HUDEP-2 (cell line): ENCODE data around the gene BRICD5.
"Not testable (repeated sequence)": the region's sequence is repeated elsewhere in the genome, so short reads cannot be mapped to it uniquely, and the experiment has no call there.

Experiments
- DNase-seq, 76 experiments: peaks; one replicate each; lab custom pipeline; 2025; ENCODE audit not compliant: unreplicated experiment in 76 of 76; lab: John Stamatoyannopoulos, UW

The BRICD5 gene

DNA sequence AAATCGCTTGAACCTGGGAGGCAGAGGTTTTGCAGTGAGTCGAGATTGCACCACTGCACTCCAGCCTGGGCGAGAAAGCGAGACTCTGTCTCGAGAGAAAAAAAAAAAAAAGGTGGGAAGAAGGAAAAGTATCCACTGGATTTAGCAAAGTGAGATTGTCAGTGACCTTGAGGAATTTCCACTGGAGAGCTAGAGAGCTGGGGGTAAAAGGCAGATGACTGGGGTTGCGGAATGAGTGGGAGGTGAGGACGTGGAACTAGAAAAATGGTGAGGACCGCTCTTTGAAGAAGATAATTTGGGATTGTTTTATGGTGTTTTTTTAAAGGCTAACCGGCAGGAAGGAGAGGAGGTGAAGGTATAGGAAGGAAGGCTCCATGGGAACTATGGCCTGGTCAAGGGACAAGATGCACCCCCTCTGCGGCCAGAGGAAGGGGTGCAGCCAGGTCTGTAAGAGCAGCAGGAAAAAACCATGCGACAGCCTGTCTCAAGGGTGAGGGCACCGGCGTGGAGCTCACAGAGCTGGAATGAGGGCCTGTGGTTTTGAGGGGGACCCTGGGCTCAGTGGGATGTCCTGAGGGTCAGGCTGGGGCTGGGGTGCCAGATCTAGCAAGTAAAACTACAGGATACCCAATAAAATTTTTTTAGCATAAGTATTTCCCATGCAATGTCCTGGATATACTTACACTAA lies 6.1 kb downstream of the BRICD5 start:
- DNase-seq, result no peak

DNA sequence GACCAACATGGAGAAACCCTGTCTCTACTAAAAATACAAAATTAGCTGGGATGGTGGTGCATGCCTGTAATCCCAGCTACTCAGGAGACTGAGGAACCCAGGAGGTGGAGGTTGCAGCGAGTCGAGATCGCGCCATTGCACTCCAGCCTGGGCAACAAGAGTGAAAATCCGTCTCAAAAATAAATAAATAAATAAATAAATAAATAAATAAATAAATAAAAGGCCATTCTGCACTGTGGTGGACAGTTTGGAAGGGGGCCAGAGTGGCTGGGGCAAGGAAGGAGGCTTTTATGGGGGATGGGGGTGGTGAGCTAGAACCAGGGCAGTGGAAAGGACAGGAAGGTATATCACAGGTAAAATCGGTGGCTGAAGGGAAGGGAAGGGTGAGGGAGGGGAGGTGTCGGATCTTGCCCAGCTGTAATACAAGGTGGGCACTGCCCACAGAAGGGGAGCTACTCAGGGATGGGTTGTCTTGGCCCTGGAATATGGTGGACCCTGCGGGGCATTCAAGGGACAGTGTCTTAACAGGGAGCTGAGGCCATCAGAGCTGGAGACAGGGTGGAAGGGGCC lies 7.5 kb downstream of the BRICD5 start:
- not testable (repeated sequence) for DNase-seq

DNA sequence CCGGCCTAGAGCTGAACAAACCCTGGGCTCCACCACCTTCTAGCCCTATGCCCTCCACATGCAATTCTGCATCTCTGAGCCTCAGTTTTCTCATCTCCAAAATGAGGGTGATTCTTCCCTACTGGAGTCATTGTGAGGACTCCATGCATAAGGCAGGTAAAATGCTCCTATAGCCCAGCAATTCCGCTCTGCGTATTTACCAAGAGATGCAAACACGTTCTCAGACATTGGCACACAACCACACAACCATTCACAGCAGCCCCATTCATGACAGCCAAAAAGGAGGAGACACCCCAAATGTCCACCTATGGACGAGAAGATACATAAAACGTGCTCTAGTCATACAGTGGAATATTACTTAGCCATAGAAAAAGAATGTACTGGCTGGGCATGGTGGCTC lies 10.3 kb downstream of the BRICD5 start:
- DNase-seq, result no peak

DNA sequence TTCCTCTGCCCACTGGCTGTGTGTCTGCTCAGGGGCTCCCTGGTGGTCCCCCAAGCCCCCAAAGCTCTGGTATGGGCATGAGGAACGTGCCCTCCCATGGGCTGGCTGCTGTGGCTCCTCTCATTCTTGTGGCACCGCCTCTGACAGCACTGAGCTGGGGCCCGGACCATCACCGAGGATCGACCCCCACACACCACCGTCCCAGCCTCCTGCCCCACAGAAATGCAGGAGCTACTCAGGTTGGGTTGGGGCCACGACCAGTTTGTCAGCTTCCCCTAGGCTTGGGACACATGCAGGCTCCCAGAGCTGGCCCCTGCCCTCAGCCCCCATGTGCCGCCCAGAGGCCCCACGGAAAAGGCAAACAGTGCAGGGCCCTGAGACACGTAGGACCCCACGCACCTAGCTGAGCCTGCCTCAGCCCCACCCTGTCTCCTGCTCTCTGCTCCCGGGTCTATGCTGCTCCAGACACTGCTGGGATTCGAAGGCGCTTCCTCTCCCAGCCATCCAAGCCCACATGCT lies 11.0 kb downstream of the BRICD5 start:
- DNase-seq, result no peak

DNA sequence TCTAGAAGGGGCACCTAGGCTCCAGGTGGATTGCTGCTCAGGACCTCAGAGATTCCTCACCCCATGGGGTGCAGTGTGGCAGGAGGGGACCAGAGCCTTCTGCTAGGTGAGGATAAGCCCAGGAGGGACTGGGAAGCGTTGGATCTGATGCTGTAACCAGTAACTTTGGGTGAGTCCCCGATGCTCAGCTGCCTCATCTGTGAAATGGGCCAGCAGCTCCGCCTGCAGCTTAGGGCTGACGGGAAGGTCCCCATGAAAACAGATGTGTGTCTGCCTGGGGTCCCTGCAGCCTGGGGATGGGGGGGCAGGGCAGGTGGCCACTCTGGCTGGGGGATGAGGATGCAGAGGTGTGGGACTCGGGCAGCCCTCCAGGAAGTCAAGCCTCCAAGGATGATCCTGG lies 11.6 kb downstream of the BRICD5 start:
- no peak for DNase-seq

DNA sequence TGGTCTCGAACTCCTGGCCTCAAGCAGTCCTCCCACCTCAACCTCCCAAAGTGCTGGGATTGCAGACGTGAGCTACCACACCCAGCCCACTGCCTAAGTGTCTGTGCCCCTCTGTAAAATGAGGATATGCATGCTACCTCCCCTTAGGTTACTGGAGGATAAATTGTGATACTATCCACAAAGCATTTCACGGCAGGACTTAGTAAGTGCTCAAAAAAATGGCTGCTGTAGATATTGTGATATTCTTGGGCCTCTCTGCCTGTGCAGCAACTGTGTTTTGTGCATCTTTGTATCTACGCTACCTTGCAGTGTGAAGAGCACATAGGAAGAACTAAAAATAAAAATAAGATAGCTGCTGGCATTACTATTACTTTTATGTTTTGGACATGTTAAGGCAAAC lies 12.4 kb downstream of the BRICD5 start:
- DNase-seq, result no peak

DNA sequence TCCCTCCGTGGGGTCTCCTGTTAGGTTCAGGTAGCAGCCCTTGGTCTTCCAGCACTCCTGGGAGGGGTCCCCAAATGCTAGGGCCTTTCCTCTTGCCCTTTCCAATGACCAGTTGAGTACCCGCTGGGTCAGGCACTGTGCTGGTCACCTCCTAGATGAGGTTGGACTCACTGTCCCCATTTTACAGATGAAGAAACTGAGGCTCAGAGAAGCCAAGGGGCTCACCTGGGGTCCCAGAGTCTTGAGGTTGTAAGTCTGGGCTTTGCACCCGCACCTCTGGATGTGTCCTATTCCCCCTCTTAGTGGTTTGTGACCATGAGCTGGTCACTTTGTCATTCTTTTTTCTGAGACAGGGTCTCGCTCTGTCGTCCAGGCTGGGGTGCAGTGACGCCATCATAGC lies 12.9 kb downstream of the BRICD5 start:
- DNase-seq, result no peak

DNA sequence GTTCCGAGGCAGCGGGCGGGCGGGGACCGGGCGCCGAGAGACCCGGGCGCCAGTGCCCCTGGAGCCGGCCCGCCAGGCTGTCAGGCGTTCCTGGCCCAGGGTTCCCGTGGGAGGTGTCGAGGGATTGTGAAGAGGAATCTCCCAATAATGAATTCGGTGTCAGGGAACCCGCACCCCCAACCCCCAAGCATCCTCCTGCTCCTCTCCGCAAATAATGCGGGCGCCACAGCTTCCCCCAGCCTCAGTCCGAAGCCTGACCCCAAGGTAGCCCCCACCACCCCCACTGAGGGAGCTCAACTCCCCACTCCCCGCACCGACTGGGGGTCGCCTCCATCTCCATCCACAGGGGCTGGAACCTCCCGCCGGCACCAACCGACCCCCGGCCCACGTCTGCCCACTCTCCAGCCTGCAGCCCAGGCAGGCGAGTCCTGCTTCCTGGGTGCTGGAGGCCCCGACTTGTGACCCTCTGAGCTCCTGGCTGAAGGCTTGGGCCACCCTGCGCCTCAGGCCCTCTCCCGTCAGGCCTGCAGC lies 13.6 kb downstream of the BRICD5 start:
- no peak for DNase-seq

DNA sequence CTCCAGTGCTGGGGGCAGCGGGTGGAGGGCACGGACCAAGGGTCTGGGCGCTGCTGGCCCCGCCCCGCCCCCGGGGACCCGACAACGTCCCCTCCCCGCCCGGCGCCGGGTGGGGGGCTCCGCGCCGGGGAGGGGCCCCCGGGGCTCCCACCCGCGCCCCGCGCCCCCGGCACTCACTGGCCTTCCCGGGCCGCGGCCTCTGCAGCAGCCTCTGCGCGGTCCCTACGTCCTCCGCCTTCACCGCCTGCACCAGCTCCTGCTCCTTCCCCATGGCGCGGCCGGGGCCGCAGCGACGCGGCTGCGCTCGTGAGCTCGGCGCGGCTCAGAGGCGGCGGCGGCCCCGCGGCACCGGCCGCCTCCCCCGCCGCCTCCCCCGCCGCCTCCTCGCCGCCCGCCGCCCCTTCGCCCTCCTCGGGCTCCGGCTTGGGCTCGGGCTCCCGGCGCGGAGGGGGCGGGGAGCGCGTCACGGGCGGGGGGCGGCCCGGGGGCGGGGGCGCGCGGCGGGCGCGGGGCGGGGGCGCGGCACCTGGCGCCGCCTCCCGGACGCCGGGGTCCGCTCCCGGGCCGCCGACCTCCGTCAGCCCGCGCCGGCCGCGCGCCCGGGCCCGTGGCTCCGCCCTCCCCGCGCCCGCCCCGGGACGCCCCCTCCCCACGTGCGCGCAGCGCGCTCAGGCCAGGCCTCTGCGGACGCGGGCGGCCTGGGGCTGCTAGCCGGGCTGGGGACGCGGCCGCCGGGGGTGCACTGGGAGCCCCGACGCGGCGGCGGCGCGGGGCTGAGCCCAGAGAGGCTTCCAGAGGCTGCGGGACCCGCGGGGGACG lies 14.3 kb downstream of the BRICD5 start, which contains the start of gene CASKIN1:
TSS of gene CASKIN1 (minus strand) at position 444 of the 819 bp plus-strand sequence. CDS start at position 271, 173 bp downstream.
- DNase-seq, result no peak

DNA sequence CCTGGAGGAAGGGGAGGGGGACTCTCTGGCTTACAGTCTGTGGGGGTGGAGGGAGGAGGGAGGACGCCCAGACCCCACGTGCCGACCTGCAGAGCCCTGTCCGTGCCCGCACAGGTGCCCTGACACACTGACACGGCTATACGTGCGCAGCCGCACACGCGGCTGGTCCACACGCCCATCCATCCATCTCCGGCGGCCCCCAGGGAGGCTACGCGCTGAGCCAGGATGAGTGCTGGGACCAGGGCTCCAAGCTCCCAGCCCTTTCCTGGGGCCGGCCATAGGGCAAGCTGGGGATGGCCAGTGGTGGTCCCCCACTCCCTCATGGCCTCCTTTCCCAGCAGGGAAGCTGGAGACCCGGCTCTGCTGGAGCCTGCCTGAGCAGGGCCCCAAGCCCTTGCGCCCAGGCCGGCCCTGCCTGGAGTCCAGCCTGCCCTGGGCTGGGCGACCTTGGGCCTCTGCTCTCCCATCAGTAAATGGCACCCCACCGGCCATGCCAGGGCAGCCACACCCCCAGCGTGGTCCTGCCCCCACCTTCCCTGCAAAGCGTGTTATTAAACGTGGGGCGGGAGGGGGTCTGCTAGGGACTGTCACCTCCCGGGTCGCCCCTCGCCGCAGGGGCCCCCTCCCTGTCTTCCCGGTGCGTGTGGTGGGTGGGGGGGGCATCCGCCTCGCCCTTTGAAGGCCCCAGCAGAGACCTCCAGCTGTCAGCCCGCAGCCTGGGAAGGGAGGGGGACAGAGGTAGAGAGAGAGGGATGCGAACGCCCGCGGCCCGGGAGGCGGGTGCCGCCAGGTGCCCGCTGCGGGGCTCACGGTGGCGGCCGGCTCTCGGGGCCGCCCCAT lies 15.1 kb downstream of the BRICD5 start:
- DNase-seq, result no peak

DNA sequence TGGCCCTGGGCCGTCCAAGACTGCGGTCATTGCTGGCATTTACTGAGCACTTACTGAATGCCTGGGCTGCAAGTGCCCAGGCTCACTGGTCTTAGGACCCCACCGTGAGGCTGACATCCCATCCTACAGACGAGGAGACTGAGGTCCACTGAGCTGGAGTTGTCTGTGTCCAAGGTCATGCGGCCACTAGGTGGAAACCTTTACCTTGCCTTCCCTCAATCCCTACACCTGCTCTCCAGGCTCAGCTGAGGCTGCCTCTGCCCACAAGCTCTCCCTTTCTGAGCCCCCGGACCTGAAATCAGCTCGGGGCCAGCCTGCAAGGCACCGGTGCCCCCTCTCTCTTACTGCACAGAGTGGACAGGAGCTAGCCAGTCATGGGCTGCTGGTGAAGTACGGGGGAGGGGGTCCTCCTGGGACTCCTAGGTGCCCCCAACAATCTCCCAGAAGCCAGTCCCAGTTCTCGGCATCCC lies 15.8 kb downstream of the BRICD5 start:
- peak in 29 of 76 experiments; percentile 10 to 54 (median 25) for DNase-seq

DNA sequence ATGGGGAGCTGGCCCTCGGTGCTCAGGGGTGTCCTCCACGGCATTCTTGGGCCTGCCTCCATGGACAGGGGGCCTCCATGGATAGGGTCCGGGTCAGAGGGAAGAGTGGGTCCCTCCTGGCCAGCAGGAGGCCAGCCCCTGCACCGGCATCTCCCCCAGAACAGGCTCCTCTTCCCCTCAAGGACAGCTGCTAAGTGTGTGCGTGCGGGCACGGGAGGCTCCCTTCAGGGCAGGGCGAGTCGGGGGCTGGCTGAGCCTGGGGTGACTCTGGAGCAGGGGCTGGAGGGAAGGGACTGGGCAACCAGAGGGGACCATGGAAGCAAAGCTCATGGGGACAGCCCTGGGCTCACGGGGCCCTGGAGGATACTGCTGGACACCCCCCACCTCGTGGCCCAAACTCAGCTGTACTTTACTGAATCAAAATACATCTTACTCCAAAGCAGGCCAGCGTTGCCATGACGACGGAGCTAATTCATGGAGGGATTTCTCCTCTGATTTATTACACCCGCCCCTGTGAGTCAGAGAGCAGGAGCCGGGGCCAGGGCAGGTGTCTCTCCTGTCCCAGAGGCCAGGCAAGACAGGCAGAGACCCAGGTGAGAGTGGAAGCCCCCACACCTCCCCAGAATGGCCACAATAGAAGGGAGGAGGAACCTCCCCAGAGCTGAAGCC lies 16.4 kb downstream of the BRICD5 start:
- DNase-seq, result peak in 1 of 76 experiments; percentile 20

DNA sequence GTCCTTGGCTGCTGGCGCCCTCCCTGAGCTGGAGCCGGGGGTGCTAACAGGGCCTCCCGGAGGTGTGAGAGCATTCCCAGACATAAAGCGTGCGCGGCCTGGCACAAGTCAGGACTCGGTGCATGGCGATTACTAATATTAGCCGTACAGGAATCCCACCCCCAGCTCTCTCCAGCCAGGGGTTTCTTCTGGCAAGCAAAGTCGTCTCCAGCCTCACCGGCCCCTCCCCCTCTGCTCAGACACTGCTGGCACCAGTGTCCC lies 19.3 kb downstream of the BRICD5 start:
- no peak for DNase-seq

DNA sequence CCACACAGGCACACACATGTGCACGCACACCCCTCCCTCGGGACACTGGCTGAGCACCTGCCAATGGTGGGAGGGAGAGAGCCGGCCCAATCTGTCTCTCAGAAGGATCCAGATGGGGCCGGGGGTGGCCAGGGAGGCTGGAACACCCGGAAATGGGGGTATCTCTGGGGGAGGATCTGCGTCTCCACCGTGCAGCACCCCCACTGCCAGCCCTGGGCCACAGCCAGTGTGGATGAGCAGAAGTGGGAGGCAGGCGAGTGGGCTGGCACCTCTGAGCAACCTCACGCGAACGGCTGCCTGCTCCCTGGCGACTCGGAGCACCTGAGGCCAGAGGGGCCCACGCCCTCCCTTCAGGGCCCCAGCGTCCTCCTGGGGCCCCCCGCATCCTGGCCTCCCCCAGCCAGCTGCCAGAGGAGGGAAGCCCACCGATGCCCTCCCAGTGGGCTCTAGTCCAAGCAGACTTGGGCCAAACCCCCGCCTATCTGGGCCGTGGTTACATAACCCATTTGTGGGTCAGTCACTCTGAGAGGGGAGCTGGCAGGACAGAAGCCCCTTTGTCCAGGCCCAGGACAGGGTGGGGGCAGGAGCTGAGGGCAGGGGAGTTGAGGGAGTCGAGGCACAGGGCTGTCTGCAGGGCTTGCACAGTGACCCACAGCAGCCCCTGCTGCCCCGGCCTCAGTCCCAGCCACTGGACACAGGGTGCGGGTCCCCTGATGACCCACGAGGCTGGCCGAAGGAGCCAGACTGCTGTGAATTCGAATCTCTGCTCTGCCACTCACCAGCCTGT lies 19.8 kb downstream of the BRICD5 start:
- DNase-seq, result no peak

DNA sequence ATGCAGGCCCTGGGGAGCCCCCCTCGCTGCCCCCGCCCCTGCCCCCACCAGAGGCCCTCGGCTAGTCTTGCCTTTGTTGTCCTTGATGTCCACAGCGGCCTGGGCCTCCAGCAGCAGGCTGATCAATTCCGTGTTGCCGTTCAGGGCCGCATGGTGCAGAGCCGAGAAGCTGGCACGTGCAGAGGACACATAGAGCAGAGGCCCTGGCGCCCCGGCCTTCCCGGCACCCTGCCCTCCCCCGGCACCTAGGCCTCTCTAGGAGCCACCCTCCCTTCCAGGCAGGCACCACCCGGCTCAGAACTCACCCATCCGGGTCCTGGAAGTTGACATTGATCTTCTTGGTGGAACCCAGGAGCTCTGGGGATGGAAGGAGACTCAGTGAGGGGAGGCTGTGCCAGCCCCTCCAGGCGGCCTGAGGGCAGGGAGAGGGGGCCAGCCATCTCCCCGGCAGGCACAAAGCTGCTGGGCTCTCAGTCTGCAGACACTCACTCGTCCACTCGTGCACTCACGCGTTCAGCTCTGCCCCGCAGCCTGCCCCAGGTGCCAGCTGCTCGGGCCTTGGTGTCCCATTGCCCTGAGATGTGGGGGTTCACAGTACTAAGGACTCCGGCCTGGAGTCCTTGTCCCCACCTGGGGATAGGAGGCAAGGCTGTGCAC lies 20.5 kb downstream of the BRICD5 start:
- no peak for DNase-seq

DNA sequence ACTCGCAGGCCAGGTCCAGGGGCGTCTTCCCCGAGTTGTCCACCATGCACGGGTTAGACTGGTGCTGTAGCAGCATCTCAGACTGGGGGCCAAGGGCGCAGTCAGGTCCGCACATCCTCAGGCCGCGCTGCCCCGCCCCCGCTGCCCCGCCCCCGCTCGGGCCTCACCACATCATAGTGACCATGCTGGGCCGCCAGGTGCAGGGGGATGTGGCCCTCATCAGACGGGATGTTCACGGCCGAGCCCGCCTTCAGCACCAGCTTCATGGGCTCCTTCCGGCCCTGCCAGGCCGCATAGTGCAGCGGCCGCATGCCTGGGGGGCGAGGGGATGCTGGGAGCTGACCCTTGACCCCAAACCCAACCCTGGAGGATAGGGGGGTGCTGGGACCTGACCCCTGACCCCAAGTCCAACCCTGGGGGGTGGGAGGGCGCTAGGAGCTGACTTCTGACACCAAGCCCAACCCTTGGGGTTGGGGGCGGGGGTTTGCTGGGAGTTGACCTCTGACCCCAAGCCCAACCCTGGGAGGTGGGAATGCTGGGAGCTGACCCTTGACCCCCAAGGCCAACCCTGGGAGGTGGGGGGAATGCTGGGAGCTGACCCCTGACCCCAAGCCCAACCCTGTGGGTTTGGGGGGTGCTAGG lies 21.3 kb downstream of the BRICD5 start:
- DNase-seq, result no peak

DNA sequence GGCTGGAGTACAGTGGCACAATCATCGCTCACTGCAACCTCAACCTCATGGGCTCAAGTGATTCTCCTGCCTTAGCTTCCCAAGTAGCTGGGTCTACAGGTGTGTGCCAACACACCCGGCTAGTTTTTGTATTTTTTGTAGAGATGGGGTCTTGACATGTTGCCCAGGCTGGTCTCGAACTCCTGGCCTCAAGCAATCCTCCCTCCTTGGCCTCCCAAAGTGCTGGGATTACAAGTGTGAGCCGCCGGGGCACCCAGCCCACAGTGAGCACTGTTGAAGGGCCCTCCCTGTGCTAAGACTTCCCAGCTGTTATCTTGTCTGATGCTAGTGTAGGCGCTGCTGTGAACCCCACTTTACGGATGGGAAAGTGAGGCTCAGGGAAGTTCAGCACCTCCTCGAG lies 22.3 kb downstream of the BRICD5 start:
- DNase-seq, result no peak

DNA sequence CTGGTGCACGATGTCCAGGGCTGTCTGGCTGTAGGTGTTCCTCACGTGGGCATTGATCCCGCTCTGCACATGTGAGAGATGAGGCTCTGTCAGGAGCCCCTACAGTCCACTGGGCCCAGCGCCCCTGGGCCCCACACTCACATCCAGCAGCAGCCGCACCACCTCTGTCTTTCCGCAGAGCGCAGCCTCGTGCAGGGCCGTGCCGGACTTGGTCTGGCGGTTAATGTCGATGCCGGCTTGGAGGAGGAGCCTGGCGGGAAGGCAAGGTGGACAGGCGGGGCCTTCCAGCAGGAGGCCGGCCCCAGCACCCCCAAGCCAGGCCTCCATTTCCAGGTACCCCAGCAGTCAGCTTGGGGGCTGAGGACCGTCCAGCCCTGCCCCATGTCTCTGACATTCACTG lies 23.5 kb downstream of the BRICD5 start:
- no peak for DNase-seq
